Dedifferentiated amniotic fluid mesenchymal stem cell (primary cell): ENCODE results near the gene MT1X.
A peak's percentile ranks its signal among the peaks of the same experiment; 100 is the strongest.

Source experiments
- DNase-seq: peaks from one replicate; pipeline ENCODE4 v3.0.0-alpha.2; 2016; ENCODE audit errors: extremely low spot score

Gene MT1X

DNA sequence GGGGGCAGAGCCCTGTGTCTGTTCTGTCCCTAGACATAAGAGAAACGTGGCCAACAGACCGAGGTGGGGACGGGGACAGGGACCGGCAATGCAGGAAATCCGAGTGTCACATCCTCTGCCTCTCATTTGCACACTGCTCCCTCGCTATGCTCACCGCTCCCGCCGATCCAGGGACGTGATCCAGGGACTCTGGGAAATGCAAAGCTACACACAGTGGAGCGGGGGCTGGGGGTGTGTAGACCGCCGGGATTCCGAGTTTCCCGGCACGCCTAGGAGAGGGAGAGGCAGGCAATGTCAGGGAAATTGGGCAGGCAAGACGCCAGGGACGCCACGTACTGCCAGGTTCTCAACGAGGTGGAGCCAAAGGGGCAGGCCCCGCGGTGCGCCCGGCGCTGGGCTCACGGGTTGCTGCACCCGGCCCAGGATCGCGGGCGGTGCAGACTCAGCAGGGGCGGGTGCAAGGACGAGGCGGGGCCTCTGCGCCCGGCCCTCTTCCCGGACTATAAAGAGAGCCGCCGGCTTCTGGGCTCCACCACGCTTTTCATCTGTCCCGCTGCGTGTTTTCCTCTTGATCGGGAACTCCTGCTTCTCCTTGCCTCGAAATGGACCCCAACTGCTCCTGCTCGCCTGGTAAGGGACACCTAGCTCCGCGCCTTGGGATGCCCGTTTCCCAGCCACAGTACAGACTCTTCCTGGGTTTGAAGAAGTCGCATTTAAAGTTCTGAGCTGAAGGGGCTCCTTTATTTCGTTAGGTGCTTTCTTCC, at the start of gene MT1X:
Gene MT1X, plus strand, starts transcription at position 532 of the 764 bp plus-strand sequence. Its CDS starts 71 bp downstream, at position 603.
- peak; percentile 62 for DNase-seq

DNA sequence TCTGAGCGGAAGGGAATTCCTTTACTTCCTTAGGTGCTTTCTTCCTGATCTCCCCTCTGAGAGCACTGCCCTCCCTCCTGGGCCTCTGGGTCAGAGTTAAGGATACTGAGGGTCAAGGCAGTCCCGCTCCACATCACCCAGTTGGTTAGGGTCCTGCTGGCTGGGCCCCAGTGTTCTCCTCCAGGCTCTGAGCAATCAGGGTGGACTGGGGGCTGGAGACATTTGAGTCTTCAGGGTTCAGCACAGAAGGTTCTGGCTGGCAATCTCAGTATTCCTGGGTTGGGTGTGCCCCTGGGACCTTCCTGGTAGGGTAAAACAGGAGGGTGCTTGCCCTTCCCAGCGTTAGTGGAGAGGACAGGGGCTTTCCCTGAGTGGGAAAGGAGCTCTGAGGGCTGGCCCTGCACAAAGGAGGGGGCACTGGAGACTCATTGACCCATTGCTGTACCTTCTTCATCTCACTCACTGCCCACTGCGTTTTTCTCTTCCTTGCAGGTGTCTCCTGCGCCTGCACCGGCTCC, 49.4 kb upstream of the MT1X start:
- DNase-seq: no peak

- no peak for DNase-seq
Measured at GRCh38 chr16:56633535-56633934, 48.7 kb upstream of the MT1X start.

- DNase-seq: no peak
Measured at GRCh38 chr16:56634715-56635440, 47.4 kb upstream of the MT1X start.

GRCh38 chr16:56635441-56635967, 46.8 kb upstream of the MT1X start:
- no peak for DNase-seq

DNA sequence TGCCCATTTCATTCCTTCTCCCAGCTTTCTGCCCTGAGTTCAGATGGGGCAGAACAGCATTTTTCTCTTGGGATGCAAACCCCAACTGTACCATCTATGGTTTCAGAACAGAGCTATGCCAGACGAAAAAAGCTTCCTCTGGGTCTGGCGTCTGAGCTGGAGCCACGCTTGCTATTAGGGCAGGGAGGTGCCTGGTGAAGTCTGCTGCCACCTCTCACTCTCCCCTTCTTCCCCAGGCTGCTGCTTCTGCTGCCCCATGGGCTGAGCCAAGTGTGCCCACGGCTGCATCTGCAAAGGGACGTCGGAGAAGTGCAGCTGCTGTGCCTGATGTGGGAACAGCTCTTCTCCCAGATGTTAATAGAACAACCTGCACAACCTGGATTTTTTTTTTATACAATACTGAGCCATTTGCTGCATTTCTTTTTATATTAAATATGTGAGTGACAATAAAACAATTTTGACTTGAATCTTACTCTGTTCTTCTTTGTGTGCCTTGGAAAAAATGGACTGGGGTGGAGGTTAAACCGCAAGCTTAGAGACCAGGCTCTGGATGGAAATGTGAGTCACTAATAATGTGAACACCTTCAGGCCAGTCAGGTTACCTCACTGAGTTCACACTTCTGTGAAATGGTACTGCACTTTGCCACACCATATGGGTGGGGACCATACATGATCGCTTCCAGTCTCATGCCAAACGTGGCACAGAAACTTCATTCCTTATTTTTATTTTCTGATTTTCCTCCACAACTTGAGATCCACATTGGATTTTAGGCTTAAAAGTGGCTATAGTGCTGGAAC, 45.5 kb upstream of the MT1X start:
- DNase-seq: no peak

- DNase-seq: no peak
Measured at GRCh38 chr16:56637814-56638750, 44.2 kb upstream of the MT1X start, which contains the start of gene MT1A. MT1A (plus strand) TSS chr16:56638666; CDS start chr16:56638739, 73 bp downstream.

DNA sequence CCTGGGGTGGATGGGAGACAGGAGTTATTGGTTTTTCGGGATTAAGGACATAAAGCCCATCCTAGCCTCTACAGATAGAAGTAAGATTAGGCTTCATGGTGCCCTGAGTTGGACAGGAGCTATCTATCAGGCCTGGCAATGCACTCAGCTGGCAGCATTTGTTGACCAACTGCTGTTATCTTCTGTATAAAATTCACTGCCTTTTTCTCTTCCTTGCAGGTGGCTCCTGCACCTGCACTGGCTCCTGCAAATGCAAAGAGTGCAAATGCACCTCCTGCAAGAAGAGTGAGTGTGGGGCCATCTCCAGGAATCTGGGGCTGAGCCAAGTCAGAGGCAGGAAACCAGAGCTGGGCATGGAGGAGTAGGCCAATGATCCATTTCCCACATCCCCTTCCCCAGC, 43.2 kb upstream of the MT1X start:
- no peak for DNase-seq

GRCh38 chr16:56640076-56640475, 42.2 kb upstream of the MT1X start:
- no peak for DNase-seq

- DNase-seq: no peak
Measured at GRCh38 chr16:56641166-56641565, 41.1 kb upstream of the MT1X start.

GRCh38 chr16:56643080-56643778, 39.0 kb upstream of the MT1X start:
- DNase-seq: no peak

GRCh38 chr16:56643833-56644232, 38.4 kb upstream of the MT1X start:
- DNase-seq: no peak

GRCh38 chr16:56645311-56645710, 37.0 kb upstream of the MT1X start:
- no peak for DNase-seq

DNA sequence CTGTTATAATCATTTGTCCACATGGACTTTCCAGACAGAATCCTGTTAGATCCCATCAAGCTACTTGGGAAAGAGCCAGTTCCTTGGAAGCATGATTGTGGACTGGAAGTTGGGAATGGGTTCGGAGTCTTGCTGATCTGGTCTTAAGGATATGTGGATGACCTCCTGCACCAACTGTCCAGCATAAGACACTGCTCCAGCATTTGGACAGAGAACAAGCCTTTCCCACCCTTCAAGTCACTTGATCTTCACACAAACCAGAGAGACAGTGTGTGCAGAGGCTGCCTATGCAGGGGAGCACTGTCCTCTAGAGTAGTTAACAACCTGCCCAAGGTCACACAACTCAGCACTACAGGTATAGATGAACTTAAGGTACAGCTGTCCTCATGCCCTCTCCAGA, 36.4 kb upstream of the MT1X start:
- no peak for DNase-seq

DNA sequence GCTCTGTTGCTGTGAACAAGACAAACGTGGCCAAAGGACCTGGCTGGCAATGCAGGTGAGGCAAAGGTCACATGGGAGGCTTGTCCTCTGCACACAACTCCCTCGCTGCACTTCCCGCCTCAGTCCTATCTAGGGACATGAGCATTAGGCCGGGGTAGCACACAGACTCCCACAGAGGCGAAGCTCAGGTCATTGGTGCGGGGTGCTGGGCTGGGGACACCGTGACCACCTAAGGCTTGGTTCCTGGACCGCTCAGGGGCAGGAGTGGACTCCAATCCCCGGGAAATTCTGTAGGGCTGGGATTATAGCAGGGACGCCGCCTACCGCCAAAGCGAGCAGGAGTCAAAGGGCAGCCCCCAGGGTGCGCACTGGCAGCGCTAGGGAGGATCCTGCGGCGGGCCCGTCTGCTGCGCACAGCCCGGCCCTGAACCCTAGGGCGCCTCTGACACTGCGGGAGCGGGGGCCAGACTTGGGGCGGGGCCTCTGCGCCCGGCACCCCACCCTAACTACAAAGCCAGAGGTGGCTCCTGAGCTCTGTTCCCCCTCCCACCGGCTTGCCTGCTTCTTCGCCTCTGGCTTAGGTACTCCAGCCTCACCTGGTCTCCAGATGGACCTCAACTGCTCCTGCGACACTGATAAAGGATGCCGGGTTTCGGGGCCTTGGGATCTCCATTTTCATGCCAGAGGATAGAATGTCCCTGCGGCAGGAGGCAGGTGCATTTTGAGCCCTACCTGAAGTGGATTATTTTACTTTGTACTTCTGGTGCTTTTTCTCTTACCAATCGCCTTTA, 34.4 kb upstream of the MT1X start:
- no peak for DNase-seq

DNA sequence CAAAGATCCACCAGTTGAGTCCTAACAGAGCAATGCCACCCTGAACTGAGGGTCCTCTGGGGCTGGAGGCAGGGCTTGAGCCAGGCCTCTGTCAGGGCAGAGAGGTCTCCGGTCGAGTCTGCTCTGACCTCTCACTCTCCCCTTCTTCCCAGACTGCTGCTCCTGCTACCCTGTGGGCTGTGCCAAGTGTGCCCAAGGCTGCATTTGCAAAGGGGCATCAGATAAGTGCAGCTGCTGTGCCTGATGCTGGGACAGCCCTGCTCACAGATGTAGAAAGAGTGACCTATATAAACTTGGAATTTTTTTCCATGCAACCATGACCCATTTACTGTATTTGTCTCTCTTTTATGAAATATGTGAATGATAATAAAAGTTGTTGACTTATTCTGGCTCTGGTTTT, 33.0 kb upstream of the MT1X start:
- DNase-seq: no peak

GRCh38 chr16:56649820-56650219, 32.5 kb upstream of the MT1X start:
- DNase-seq: no peak

GRCh38 chr16:56651586-56651985, 30.7 kb upstream of the MT1X start, which contains the start of gene MT1B:
MT1B (plus strand) TSS chr16:56651886; CDS start chr16:56651954, 68 bp downstream.
- no peak for DNase-seq

- DNase-seq: no peak
Measured at GRCh38 chr16:56652600-56652999, 29.7 kb upstream of the MT1X start.
